ENCODE results near the gene ZNF618.
"Not testable (repeated sequence)": the region's sequence is repeated elsewhere in the genome, so short reads cannot be mapped to it uniquely, and the experiment has no call there.

DNA sequence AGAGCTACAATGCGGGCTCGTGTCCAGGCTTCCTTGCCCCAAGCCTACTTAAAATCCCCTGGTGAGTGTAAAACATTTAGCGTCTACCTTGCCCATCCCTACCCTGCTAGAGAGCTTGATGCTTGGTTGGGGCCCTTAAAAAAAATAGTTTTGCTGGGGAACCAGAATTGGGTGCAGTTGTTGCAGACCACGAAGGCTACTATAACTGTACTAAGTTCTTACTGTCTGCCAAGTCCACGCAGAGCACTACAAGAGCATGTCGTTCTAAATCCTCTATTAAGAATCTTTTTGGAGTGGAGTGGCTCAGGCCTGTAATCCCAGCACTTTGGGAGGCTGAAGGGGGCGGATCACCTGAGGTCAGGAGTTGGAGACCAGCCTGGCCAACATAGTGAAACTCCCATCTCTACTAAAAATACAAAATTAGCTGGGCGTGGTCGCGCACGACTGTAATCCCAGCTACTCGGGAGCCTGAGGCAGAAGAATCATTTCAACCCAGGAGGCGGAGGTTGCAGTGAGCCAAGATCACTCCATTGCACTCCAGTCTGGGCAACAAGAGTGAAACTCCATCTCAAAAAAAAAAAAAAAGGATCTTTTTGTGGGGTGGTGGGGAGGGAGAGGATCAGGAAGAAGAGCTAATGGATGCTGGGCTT is 206.8 kb downstream of the ZNF618 start:
- not testable (repeated sequence) for TF ChIP-seq POLR2A, CTCF (IDR thresholded peaks at IDR 0.05)
